ENCODE results near the gene SLC6A18. TPM values are rescaled to one million over a fixed set of nuclear protein-coding genes. Genes with fewer than 3 reads are reported as not detected.
A peak's percentile ranks its signal among the peaks of the same experiment; 100 is the strongest.

The SLC6A18 gene
- total and polyA plus RNA-seq, 9 of the 15 experiments (the other 6 are each of a cell fraction or from before 2014, with no cell fraction given): not detected

DNA sequence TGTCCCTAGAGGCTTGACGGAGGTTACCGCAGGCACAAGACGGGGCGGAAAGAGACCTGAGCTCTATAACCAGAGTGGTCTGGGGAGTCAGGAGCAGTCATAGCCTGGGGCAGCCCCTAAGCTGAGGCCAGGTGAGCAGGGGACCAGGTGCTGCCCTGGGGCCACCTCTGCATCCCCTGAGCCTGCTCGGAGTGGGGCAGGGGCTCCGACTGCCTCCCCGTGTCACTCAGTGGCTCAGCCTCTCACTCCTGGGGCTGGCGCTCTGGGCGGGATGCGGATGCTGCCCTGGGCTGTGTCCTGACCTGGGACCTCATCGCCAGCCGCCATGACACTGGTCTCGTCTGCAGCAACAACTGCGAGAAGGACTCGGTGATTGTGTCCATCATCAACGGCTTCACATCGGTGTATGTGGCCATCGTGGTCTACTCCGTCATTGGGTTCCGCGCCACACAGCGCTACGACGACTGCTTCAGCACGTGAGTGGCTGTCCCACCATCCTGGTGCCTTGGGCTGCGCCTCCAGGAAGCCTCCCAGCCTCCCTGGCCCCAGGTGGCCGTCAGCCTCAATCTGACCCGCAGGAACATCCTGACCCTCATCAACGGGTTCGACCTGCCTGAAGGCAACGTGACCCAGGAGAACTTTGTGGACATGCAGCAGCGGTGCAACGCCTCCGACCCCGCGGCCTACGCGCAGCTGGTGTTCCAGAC, 8.8 kb upstream of the SLC6A18 start:
- no peaks in the 10 kb centered on the region for H3K9me1 ChIP-seq (ENCODE audit: control insufficient read depth, insufficient read depth, low read length)
- peaks cover 0 to 42% of the 10 kb centered on the region in 2 experiments; a peak in 1 of 5 replicates for H3K4me1 ChIP-seq (replicated peaks in 1 of 2; ENCODE audit: control insufficient read depth in 2 of 2, insufficient read depth in 2 of 2, low read length in 2 of 2)
- no peak for TF ChIP-seq CAMTA2 (CRISPR knock-in tag; conservative IDR thresholded peaks at IDR 0.05)
- TF ChIP-seq, protein P1, sequence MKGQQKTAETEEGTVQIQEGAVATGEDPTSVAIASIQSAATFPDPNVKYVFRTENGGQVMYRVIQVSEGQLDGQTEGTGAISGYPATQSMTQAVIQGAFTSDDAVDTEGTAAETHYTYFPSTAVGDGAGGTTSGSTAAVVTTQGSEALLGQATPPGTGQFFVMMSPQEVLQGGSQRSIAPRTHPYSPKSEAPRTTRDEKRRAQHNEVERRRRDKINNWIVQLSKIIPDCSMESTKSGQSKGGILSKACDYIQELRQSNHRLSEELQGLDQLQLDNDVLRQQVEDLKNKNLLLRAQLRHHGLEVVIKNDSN (CRISPR knock-in tag; IDR thresholded peaks at IDR 0.05): peak; percentile 21; the same call in 1 of the 2 replicates
- TF ChIP-seq, protein P2, sequence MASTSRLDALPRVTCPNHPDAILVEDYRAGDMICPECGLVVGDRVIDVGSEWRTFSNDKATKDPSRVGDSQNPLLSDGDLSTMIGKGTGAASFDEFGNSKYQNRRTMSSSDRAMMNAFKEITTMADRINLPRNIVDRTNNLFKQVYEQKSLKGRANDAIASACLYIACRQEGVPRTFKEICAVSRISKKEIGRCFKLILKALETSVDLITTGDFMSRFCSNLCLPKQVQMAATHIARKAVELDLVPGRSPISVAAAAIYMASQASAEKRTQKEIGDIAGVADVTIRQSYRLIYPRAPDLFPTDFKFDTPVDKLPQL (IDR thresholded peaks at IDR 0.05; ENCODE audit: extremely low read depth, insufficient read length): no peak
- 0 out of 2 replicates have a peak, but pooled peaks have one; percentile 9 for TF ChIP-seq POLR2G (IDR thresholded peaks at IDR 0.05; ENCODE audit: low read depth, low read length)
- H3K36me3 ChIP-seq (ENCODE audit: control insufficient read depth, insufficient read depth, low read length): no peaks in the 10 kb centered on the region
- no peaks in the 10 kb centered on the region; the same call in 1 of the 2 replicates for H3K9me3 ChIP-seq (replicated peaks; ENCODE audit: control insufficient read depth, insufficient read depth, low read depth, low read length)
- no peaks in the 10 kb centered on the region for H3K79me2 ChIP-seq (ENCODE audit: control insufficient read depth, insufficient read depth, low read length)
- no peak overlapping the region for H3K4me2 ChIP-seq (ENCODE audit: insufficient read depth, low read length)
- ChIA-PET POLR2A (interaction anchor here (0.5 kb wide), 1 partner anchor 892 kb away, joined by 3 read pairs; no protein-coding TSS in a partner anchor), CTCF (ENCODE audit: low intra/inter-chr PET ratio) (no interaction called here)
- no peak overlapping the region for H2AFZ ChIP-seq (ENCODE audit: low read depth, low read length)
- H3K9ac ChIP-seq (ENCODE audit: insufficient read depth in 1 of 2, low read depth in 2 of 2, low read length in 2 of 2): no peak overlapping the region
- ATAC-seq (no peak), FAIRE-seq (no peak), DNase-seq (ENCODE audit: extremely low read depth in 1 of 4, low spot score in 3 of 4) (no peak)
- H3K4me3 ChIP-seq: no peak overlapping the region
- peaks cover 25 to 65% of the 10 kb centered on the region in 2 experiments; a peak in 4 of 5 replicates for H3K27me3 ChIP-seq (ENCODE audit: control insufficient read depth in 2 of 2, insufficient read depth in 2 of 2, low read length in 2 of 2)
- no TSS peak for BruUV-seq (replicated peaks)
- 38% methylated on average over 38 of the region's 38 CpGs for WGBS (ENCODE audit: insufficient coverage, low coverage, missing lambda C conversion rate)
- in situ Hi-C loops (cut with MboI): no loop called here
- no peak overlapping the region for H3K27ac ChIP-seq (ENCODE audit: extremely low read depth, low read depth, low read length)
- intact Hi-C loops (cut with micrococcal nuclease): no loop called here
- H4K20me1 ChIP-seq (replicated peaks; ENCODE audit: control insufficient read depth, insufficient read depth, low read length): no peaks in the 10 kb centered on the region; the same call in 1 of the 2 replicates

All from K562 (cell line).